Keratinocyte (primary cell): Measurements from ENCODE around the gene TEX19. TPM values are rescaled to one million over a fixed set of nuclear protein-coding genes. Genes with fewer than 3 reads are reported as not detected.
A peak's percentile ranks its signal among the peaks of the same experiment; 100 is the strongest.

Source experiments
- DNase-seq: peaks from one replicate; pipeline ENCODE4 v3.0.0-alpha.2; 2011; ENCODE audit warnings: low read depth, missing footprints, low spot score
- FAIRE-seq: peaks from 2 replicates; lab custom pipeline; 2011; peaks lifted over from hg19 to GRCh38; lab: Jason Lieb, UNC
- H2AFZ ChIP-seq: 2 replicates; pipeline ENCODE4 v1.6.0; 2012; ENCODE audit warnings: low read length, control low read depth, inconsistent platforms; ENCODE audit not compliant: control insufficient read depth
- H3K27ac ChIP-seq: 2 replicates; pipeline ENCODE4 v1.5.1; 2011; ENCODE audit warnings: low read length; ENCODE audit not compliant: control insufficient read depth, insufficient read depth
- H3K27me3 ChIP-seq: 3 replicates; pipeline ENCODE4 v1.6.0; 2011; ENCODE audit warnings: low read length; ENCODE audit not compliant: control insufficient read depth, insufficient read depth; ENCODE audit errors: extremely low read depth
- H3K36me3 ChIP-seq, 2 experiments: 2 replicates in 1 of 2; 3 replicates in 1 of 2; pipeline ENCODE4 v1.5.1; 2011; ENCODE audit warnings: low read length in 2 of 2, mild to moderate bottlenecking in 1 of 2; ENCODE audit not compliant: control insufficient read depth in 2 of 2, insufficient read depth in 2 of 2; ENCODE audit errors: extremely low read depth in 1 of 2
- H3K4me1 ChIP-seq: 3 replicates; pipeline ENCODE4 v1.5.1; 2011; ENCODE audit warnings: low read length; ENCODE audit not compliant: control insufficient read depth, insufficient read depth; ENCODE audit errors: extremely low read depth
- H3K4me2 ChIP-seq: 3 replicates; pipeline ENCODE4 v1.6.0; 2011; ENCODE audit warnings: low read depth, low read length; ENCODE audit not compliant: control insufficient read depth, insufficient read depth; ENCODE audit errors: extremely low read depth
- H3K4me3 ChIP-seq, 3 experiments: fragments of 200-600 bp in 1 of 3; sonication (generic) in 1 of 3; 2 replicates in 2 of 3; 3 replicates in 1 of 3; pipeline ENCODE4 v1.5.1; 2011 to 2016; ENCODE audit warnings: low read length in 3 of 3, mild to moderate bottlenecking in 3 of 3, control low read depth in 2 of 3, inconsistent platforms in 1 of 3, low read depth in 1 of 3, mixed read lengths in 1 of 3, mixed run types in 1 of 3, moderate library complexity in 1 of 3; ENCODE audit not compliant: control insufficient read depth in 2 of 3, insufficient read depth in 2 of 3; ENCODE audit errors: extremely low read depth in 1 of 3
- H3K79me2 ChIP-seq: 2 replicates; pipeline ENCODE4 v1.6.0; 2012; ENCODE audit warnings: low read length; ENCODE audit not compliant: control insufficient read depth, insufficient read depth
- H3K9ac ChIP-seq: 3 replicates; pipeline ENCODE4 v1.6.0; 2011; ENCODE audit warnings: low read length; ENCODE audit not compliant: control insufficient read depth, insufficient read depth; ENCODE audit errors: extremely low read depth
- H3K9me1 ChIP-seq: 3 replicates; pipeline ENCODE4 v1.6.0; 2011; ENCODE audit warnings: low read length; ENCODE audit not compliant: control insufficient read depth, insufficient read depth; ENCODE audit errors: extremely low read depth
- H3K9me3 ChIP-seq: 2 replicates; pipeline ENCODE4 v1.5.1; 2012; ENCODE audit warnings: low read depth, low read length; ENCODE audit not compliant: control insufficient read depth
- H4K20me1 ChIP-seq: 3 replicates; pipeline ENCODE4 v1.6.0; 2011; ENCODE audit warnings: low read length; ENCODE audit not compliant: control insufficient read depth, insufficient read depth; ENCODE audit errors: extremely low read depth
- EZH2 ChIP-seq: IDR thresholded peaks from one replicate; pipeline ENCODE4 v1.6.1; 2012; ENCODE audit warnings: inconsistent platforms, mild to moderate bottlenecking, low read length, moderate library complexity
- dilution Hi-C: fragments of 300-500 bp; cut with MboI; formaldehyde crosslinking; loops from one replicate; pipeline ENCODE4 v1.7.0; 2020; ENCODE audit warnings: low sequenced_read_pairs; ENCODE audit not compliant: extremely low pct_ligation_motif_present
- polyA plus RNA-seq, 5 experiments: library from polyadenylated mRNA; depleted of rRNA in 3 of 5; stranded (reverse) in 3 of 5; stranded (forward) in 1 of 5; unstranded in 1 of 5; fragments of >200 nt; gene quantifications; 1 replicate in 1 of 5; 2 replicates in 3 of 5; 3 replicates in 1 of 5; pipeline versions ENCODE4 v1.2.1 to v1.2.3, GENCODE V29; 2011 to 2012; ENCODE audit warnings: missing spikeins in 2 of 5, low read depth in 1 of 5, low replicate concordance in 1 of 5
- TF ChIP-seq, protein P1 (sequence below), 3 experiments: IDR thresholded peaks in 1 of 3; conservative IDR thresholded peaks in 1 of 3; optimal IDR thresholded peaks in 1 of 3; 2 replicates in 2 of 3; 3 replicates in 1 of 3; pipeline versions ENCODE3 to v1.5.1; 2011; ENCODE audit warnings: low read length in 3 of 3, mild to moderate bottlenecking in 3 of 3, moderate library complexity in 2 of 3, control low read depth in 1 of 3, inconsistent platforms in 1 of 3; ENCODE audit not compliant: insufficient read depth in 2 of 3; ENCODE audit errors: extremely low read depth in 1 of 3

The TEX19 gene
- polyA plus RNA-seq, 1 donor (not counting 4 experiments of a cell fraction or from before 2014, with no cell fraction given) = not detected

DNA sequence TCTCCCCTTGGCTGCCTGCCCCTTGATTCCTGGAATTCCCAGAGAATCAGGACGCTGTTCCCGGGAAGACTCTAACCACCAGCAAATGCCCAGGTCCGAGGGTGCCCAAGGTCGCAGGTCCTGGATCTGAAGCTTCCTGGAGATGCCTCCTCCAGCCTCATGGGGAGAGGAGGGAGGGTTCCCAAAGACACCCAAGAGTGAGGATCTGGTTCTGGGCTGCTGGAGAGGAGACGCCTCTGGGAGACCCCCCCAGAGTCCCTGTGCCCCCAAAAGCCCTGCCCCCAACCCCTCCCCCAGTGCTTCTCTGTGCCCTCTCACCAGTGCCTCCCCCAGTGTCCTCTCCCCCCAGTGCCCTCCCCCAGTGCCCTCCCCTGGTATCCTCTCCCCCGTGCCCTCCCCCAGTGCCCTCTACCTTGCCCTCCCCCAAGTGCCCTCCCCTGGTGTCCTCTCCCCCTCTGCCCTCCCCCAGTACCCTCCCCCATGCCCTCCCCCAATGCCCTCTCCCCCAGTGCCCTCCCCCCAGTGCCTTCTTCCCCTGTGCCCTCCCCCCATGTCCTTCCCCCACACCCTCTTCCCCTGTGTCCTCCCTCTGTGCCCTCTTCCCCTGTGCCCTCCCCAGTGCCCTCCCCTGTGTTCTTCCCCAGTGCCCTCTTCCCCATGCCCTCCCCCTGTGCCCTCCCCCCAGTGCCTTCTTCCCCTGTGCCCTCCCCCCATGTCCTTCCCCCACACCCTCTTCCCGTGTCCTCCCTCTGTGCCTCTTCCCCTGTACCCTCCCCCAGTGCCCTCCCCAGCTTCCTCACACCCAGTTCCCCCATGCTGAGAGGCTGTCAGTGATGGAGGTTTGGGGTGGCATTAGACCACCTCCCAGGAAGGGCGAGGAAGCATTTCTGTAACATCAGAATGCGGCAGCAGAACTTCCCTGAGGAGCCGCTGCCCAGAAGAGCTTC is 19.1 kb upstream of the TEX19 start:
- DNase-seq = no peak
- Histone ChIP-seq H3K36me3 (no peaks in the 10 kb centered on the region), H3K9ac (peak overlapping the region; percentile 74), H3K4me3 (peak overlapping the region in 2 of 3 experiments; percentile 65 to 67), H3K9me3 (no peaks in the 10 kb centered on the region), H3K79me2 (no peaks in the 10 kb centered on the region), H3K4me2 (peak overlapping the region; percentile 91), H3K27me3 (peaks cover 11% of the 10 kb centered on the region), H3K4me1 (peaks cover 26% of the 10 kb centered on the region), H4K20me1 (no peaks in the 10 kb centered on the region), H2AFZ (peak overlapping the region; percentile 94), H3K27ac (no peak overlapping the region), H3K9me1 (no peaks in the 10 kb centered on the region)
- dilution Hi-C loops = loop anchor here (10.0 kb wide), 1 partner anchor 95 kb away; no protein-coding TSS in a partner anchor
- TF ChIP-seq EZH2 = no peak
- TF ChIP-seq, protein P1, sequence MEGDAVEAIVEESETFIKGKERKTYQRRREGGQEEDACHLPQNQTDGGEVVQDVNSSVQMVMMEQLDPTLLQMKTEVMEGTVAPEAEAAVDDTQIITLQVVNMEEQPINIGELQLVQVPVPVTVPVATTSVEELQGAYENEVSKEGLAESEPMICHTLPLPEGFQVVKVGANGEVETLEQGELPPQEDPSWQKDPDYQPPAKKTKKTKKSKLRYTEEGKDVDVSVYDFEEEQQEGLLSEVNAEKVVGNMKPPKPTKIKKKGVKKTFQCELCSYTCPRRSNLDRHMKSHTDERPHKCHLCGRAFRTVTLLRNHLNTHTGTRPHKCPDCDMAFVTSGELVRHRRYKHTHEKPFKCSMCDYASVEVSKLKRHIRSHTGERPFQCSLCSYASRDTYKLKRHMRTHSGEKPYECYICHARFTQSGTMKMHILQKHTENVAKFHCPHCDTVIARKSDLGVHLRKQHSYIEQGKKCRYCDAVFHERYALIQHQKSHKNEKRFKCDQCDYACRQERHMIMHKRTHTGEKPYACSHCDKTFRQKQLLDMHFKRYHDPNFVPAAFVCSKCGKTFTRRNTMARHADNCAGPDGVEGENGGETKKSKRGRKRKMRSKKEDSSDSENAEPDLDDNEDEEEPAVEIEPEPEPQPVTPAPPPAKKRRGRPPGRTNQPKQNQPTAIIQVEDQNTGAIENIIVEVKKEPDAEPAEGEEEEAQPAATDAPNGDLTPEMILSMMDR (optimal IDR thresholded peaks at IDR 0.05 in 1 of 3, IDR thresholded peaks at IDR 0.05 in 1 of 3, conservative IDR thresholded peaks at IDR 0.05 in 1 of 3; ENCODE audit: extremely low read depth in 1 of 3, insufficient read depth in 2 of 3, low read length in 3 of 3) = no peak
- FAIRE-seq = no peak

DNA sequence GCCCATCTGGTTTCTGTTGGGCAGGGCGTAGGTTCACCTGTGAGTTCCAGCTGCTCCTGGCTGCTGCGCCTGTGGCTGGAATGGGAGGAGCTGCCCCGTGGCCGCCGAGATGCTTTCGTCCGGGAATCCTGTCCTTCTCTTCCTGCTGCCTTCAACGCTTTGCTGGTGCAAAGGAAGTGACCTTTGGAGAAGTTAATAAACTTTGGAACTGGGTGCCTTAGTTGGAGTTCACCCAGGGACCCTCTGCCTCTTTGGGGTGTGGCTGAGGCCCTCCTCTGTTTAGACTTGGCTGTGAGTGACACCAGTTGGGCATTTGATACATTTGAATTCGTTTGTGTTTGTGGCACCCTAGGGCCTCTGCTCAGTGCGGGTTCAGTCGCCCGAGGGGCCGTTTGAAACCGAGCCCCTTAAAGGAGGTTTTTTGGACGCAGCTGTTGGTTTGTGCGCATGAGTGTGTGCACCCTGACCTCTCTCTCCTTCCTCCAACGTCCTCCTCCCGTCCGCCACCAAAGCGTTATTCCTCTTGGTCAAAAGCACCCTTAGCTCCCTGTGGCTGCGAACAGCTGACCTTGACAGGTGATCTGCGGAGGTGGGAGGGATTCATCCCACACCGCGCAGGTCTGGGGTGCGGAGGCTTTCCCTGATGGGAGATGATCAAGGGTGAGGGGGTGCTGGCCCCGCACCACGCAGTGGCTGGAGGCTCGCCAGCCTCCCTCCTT is 16.5 kb upstream of the TEX19 start:
- Histone ChIP-seq H3K9ac (no peak overlapping the region), H3K36me3 (no peaks in the 10 kb centered on the region), H3K27ac (no peak overlapping the region), H3K4me2 (no peak overlapping the region), H3K9me1 (no peaks in the 10 kb centered on the region), H3K4me3 (no peak overlapping the region), H3K27me3 (peaks cover 11% of the 10 kb centered on the region), H3K9me3 (no peaks in the 10 kb centered on the region), H3K4me1 (peaks cover 13% of the 10 kb centered on the region), H4K20me1 (no peaks in the 10 kb centered on the region), H2AFZ (no peak overlapping the region), H3K79me2 (no peaks in the 10 kb centered on the region)
- TF ChIP-seq EZH2 = no peak
- TF ChIP-seq, protein P1 (optimal IDR thresholded peaks at IDR 0.05 in 1 of 3, IDR thresholded peaks at IDR 0.05 in 1 of 3, conservative IDR thresholded peaks at IDR 0.05 in 1 of 3; ENCODE audit: extremely low read depth in 1 of 3, insufficient read depth in 2 of 3, low read length in 3 of 3) = no peak
- FAIRE-seq (no peak), DNase-seq (no peak)
- dilution Hi-C loops = loop anchor here (10.0 kb wide), 1 partner anchor 92 kb away; no protein-coding TSS in a partner anchor
